Astrocyte (in vitro differentiated cells and primary cell): ENCODE measurements around the gene S100A6.
"Not testable (repeated sequence)": the region's sequence is repeated elsewhere in the genome, so short reads cannot be mapped to it uniquely, and the experiment has no call there.

Experiments
- EZH2 ChIP-seq: IDR thresholded peaks from 2 replicates; pipeline ENCODE4 v1.6.1; 2012; ENCODE audit warnings: mild to moderate bottlenecking, low read length, inconsistent platforms; ENCODE audit not compliant: insufficient read depth
- TF ChIP-seq, protein P1 (sequence below): IDR thresholded peaks from 2 replicates; pipeline ENCODE4 v1.5.1; 2011; ENCODE audit warnings: low read depth, mild to moderate bottlenecking, inconsistent platforms, low read length, moderate library complexity; ENCODE audit not compliant: insufficient read depth

DNA sequence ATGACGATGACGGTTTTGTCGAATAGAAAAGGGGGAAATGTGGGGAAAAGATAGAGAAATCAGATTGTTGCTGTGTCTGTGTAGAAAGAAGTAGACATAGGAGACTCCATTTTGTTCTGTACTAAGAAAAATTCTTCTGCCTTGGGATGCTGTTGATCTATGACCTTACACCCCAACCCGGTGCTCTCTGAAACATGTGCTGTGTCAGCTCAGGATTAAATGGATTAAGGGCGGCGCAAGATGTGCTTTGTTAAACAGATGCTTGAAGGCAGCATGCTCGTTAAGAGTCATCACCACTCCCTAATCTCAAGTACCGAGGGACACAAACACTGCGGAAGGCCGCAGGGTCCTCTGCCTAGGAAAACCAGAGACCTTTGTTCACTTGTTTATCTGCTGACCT lies 39.7 kb upstream of the S100A6 start:
- TF ChIP-seq, protein P1, sequence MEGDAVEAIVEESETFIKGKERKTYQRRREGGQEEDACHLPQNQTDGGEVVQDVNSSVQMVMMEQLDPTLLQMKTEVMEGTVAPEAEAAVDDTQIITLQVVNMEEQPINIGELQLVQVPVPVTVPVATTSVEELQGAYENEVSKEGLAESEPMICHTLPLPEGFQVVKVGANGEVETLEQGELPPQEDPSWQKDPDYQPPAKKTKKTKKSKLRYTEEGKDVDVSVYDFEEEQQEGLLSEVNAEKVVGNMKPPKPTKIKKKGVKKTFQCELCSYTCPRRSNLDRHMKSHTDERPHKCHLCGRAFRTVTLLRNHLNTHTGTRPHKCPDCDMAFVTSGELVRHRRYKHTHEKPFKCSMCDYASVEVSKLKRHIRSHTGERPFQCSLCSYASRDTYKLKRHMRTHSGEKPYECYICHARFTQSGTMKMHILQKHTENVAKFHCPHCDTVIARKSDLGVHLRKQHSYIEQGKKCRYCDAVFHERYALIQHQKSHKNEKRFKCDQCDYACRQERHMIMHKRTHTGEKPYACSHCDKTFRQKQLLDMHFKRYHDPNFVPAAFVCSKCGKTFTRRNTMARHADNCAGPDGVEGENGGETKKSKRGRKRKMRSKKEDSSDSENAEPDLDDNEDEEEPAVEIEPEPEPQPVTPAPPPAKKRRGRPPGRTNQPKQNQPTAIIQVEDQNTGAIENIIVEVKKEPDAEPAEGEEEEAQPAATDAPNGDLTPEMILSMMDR, result not testable (repeated sequence)
- TF ChIP-seq EZH2, result not testable (repeated sequence)
